Nasal cavity respiratory epithelium epithelial cell of viscerocranial mucosa (primary cell): ENCODE data around the gene NSA2. TPM values are rescaled to one million over a fixed set of nuclear protein-coding genes. Genes with fewer than 3 reads are reported as not detected.

Experiments used
- total RNA-seq: library from RNA; depleted of rRNA; stranded (reverse); fragments of >200 nt; gene quantifications from 2 replicates; pipeline ENCODE4 v1.2.3, GENCODE V29; 2014

NSA2 gene
- 128 and 151 TPM in 2 replicates for total RNA-seq

DNA sequence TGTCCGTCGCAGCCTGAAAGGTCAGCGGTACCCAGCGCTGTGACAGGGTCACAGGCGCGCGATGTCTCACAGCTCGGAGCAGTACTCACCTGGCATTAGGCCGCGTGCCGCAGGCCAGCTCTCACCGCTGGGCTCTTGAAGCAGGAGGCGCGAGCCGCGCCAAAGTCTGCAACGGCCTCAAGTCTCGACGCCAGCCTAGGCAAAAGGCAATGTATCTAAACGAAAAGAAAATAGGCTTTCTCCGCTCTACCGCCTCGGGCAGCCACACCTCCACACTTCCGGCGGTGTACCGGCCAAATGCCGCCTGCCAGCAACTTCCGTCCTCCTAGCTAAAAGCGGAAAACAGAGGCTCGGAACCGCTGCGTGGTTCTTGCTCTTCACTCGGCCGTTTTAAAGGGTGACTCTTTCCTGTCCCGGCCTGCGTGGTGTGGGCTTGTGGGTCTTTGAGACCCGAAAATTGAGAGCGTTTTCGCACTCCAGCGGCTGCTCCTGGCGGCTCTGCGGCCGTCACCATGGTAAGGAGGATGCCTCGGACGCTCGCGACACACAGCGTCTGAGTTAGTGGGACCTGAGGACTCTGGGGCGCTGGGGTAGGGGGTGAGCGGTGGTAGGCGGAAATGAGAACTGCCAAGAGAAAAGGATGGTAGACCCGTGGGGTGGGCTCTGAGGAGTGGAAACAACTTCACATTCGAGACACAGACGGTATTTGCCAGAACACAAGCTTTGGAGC lies at the start of gene NSA2, which contains the start of gene GFM2:
NSA2 (plus strand) TSS at position 401 of the 730 bp plus-strand sequence; CDS start at position 513, 112 bp downstream.
GFM2 (minus strand) TSS at position 269 of the 730 bp plus-strand sequence. CDS start 3,375 bp downstream, outside the sequence.

Other genes with a start within 250 kb of the NSA2 start
- gene ENC1, start 126.5 kb upstream of the NSA2 start, total RNA-seq: 9.2 and 23.6 TPM in 2 replicates
- gene HEXB, start 82.0 kb upstream of the NSA2 start, total RNA-seq: 197 and 202 TPM in 2 replicates
- gene GFM2, start 132 bp upstream of the NSA2 start, total RNA-seq: 57.1 and 71.3 TPM in 2 replicates
- 17.3 and 41.7 TPM in 2 replicates for gene FAM169A, start 99.1 kb downstream of the NSA2 start, total RNA-seq